Gastrocnemius medialis (tissue), 4 donors: ENCODE data around the gene SIAE. TPM values are rescaled to one million over a fixed set of nuclear protein-coding genes. Genes with fewer than 3 reads are reported as not detected.
A peak's percentile ranks its signal among the peaks of the same experiment; 100 is the strongest.

ENCODE experiments used
- ATAC-seq, 2 donors: fragments of 150-250 bp; one replicate each; pipeline ENCODE4 v1.9.1; 2016
- DNase-seq, 2 donors: peaks; one replicate each; pipeline ENCODE4 v3.0.0-alpha.2; 2019
- H3K27ac ChIP-seq, 4 donors: fragments of 200-600 bp; sonication (generic); 1 replicate in 1 of 4; 2 replicates in 3 of 4; pipeline ENCODE4 v1.5.1; 2016 to 2018; ENCODE audit warnings: mild to moderate bottlenecking in 2 of 4, moderate library complexity in 1 of 4
- H3K27me3 ChIP-seq, 3 donors: fragments of 200-600 bp; sonication (generic) in 2 of 3; 1 replicate in 1 of 3; 2 replicates in 2 of 3; pipeline versions ENCODE4 v1.5.1 to v1.6.0; 2016 to 2019; ENCODE audit warnings: mild to moderate bottlenecking in 1 of 3, moderate library complexity in 1 of 3
- H3K36me3 ChIP-seq, 2 donors: fragments of 200-600 bp; sonication (generic) in 1 of 2; one replicate each; pipeline ENCODE4 v1.5.1; 2017 to 2018
- H3K4me1 ChIP-seq, 2 donors: fragments of 200-600 bp; sonication (generic) in 1 of 2; one replicate each; pipeline ENCODE4 v1.5.1; 2016 to 2017; ENCODE audit warnings: mild to moderate bottlenecking in 2 of 2
- H3K4me3 ChIP-seq, 4 donors: fragments of 200-600 bp; sonication (generic) in 3 of 4; 1 replicate in 1 of 4; 2 replicates in 3 of 4; pipeline ENCODE4 v1.5.1; 2016 to 2019; ENCODE audit warnings: mild to moderate bottlenecking in 2 of 4
- H3K9me3 ChIP-seq, 3 donors: fragments of 200-600 bp; sonication (generic) in 2 of 3; 1 replicate in 1 of 3; 2 replicates in 2 of 3; pipeline ENCODE4 v1.5.1; 2016 to 2019
- POLR2A ChIP-seq, 2 donors: fragments of 450-650 bp; IDR thresholded peaks; one replicate each; pipeline ENCODE4 v1.6.1; 2017; ENCODE audit warnings: antibody characterized with exemption in 2 of 2, mild to moderate bottlenecking in 2 of 2, moderate library complexity in 2 of 2
- in situ Hi-C, 4 donors: fragments of 200-750 bp; cut with MboI; loops; one replicate each; pipeline versions ENCODE4 v1.15.0 to v1.8.0; 2017; ENCODE audit warnings: low sequenced_read_pairs in 4 of 4
- intact Hi-C: fragments of 100-400 bp; cut with DNase I; formaldehyde crosslinking; loops from one replicate; pipeline ENCODE4 v1.15.1; 2023; ENCODE audit warnings: low total_unique reads
- total RNA-seq, 4 donors: library from RNA; depleted of rRNA; stranded (reverse); fragments of >200 nt; gene quantifications; one replicate each; pipeline versions ENCODE4 v1.1.0 to v1.2.3, GENCODE V29; 2016
- TF ChIP-seq, protein P1 (sequence below), 5 experiments: fragments of 450-650 bp in 3 of 5; fragments of 200-600 bp in 2 of 5; sonication (generic) in 2 of 5; IDR thresholded peaks in 4 of 5; conservative IDR thresholded peaks in 1 of 5; 1 replicate in 4 of 5; 2 replicates in 1 of 5; pipeline ENCODE4 v1.5.1; 2016 to 2019; ENCODE audit warnings: antibody characterized with exemption in 5 of 5, mild to moderate bottlenecking in 3 of 5, moderate library complexity in 3 of 5

Gene SIAE
- total RNA-seq, 4 donors from 2014 or later = 8.2 to 12.7 (median 10.1) TPM

DNA sequence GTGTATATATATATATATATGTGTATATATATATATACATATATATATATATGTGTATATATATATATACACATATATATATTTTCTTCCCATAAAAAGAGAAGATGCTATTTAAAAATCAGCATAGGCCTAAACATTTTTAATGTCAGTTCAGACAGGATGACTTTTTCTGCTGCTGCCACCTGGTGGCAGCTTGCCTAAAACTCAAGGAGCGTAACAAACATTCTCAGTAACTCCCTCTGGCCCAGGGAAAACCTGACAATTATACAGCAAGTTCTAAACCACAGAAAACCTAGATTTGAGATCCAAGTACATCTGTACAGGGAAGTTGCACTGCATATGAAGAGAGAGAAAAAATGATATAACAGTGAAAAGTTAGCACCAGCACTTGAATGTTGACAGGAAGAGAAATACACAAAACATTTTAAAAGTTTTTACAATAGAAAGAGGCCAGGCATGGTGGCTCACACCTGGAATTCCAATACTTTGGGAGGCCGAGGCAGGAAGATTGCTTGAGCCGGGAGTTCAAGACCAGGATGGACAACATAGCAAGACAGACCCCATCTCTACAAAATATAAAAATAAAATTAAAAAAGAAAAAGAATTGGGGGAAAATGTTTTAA lies 87.2 kb downstream of the SIAE start:
- no peaks in the 10 kb centered on the region for H3K36me3 ChIP-seq
- intact Hi-C loops (loop anchor here (2.0 kb wide), 1 partner anchor 172 kb away; no protein-coding TSS in a partner anchor), in situ Hi-C loops (loop anchor here (5.0 to 25.0 kb wide), 4 partner anchors 169 to 524 kb away; partner anchors contain the start of gene OR8B4 (in 1 of the 4))
- ATAC-seq = no peak
- no peaks in the 10 kb centered on the region for H3K9me3 ChIP-seq
- no peak overlapping the region for H3K4me3 ChIP-seq
- H3K27me3 ChIP-seq = no peaks in the 10 kb centered on the region
- TF ChIP-seq POLR2A (IDR thresholded peaks at IDR 0.05) = no peak
- TF ChIP-seq, protein P1, sequence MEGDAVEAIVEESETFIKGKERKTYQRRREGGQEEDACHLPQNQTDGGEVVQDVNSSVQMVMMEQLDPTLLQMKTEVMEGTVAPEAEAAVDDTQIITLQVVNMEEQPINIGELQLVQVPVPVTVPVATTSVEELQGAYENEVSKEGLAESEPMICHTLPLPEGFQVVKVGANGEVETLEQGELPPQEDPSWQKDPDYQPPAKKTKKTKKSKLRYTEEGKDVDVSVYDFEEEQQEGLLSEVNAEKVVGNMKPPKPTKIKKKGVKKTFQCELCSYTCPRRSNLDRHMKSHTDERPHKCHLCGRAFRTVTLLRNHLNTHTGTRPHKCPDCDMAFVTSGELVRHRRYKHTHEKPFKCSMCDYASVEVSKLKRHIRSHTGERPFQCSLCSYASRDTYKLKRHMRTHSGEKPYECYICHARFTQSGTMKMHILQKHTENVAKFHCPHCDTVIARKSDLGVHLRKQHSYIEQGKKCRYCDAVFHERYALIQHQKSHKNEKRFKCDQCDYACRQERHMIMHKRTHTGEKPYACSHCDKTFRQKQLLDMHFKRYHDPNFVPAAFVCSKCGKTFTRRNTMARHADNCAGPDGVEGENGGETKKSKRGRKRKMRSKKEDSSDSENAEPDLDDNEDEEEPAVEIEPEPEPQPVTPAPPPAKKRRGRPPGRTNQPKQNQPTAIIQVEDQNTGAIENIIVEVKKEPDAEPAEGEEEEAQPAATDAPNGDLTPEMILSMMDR (IDR thresholded peaks at IDR 0.05 in 4 of 5, conservative IDR thresholded peaks at IDR 0.05 in 1 of 5) = peak in 2 of 5 experiments; percentile 44 to 51
- peak in 1 of 2 donors; percentile 14 for DNase-seq
- H3K27ac ChIP-seq = no peak overlapping the region
- H3K4me1 ChIP-seq = no peaks in the 10 kb centered on the region

GRCh38 chr11:124584681-124585372 lies 88.7 kb downstream of the SIAE start:
- ATAC-seq = no peak
- no peaks in the 10 kb centered on the region for H3K27me3 ChIP-seq
- no peaks in the 10 kb centered on the region for H3K4me1 ChIP-seq
- intact Hi-C loops (no loop called here), in situ Hi-C loops (loop anchor here (5.0 to 25.0 kb wide), 4 partner anchors 168 to 523 kb away; partner anchors contain the start of gene OR8B4 (in 1 of the 4))
- no peak for TF ChIP-seq POLR2A (IDR thresholded peaks at IDR 0.05)
- TF ChIP-seq, protein P1 (IDR thresholded peaks at IDR 0.05 in 4 of 5, conservative IDR thresholded peaks at IDR 0.05 in 1 of 5) = no peak
- no peaks in the 10 kb centered on the region for H3K36me3 ChIP-seq
- DNase-seq = no peak
- no peaks in the 10 kb centered on the region for H3K9me3 ChIP-seq
- no peak overlapping the region for H3K27ac ChIP-seq
- H3K4me3 ChIP-seq = no peak overlapping the region

DNA sequence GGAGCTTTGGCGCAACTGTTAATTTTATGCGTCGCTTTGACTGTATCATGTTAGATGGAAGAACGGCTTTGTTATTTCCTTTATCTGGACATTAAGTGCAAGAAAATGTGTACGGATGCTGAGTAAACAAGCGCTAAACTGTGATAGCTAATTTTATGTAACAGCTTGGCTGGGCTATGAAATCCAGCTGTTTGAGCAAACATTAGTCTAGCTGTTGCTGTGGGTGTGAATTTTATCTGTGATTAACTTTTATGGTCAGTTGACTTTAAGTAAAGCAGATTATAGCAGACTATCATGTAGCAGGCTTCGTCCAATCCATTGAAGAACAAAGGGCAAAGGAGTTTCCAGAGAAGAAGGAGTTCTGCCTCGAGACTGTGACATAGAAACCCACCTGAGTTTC lies 89.8 kb downstream of the SIAE start:
- ATAC-seq (no peak), DNase-seq (no peak)
- Histone ChIP-seq H3K36me3 (no peaks in the 10 kb centered on the region), H3K4me1 (no peaks in the 10 kb centered on the region), H3K27ac (no peak overlapping the region), H3K9me3 (no peaks in the 10 kb centered on the region), H3K4me3 (no peak overlapping the region), H3K27me3 (no peaks in the 10 kb centered on the region)
- intact Hi-C loops = no loop called here
- TF ChIP-seq POLR2A (IDR thresholded peaks at IDR 0.05) = no peak
- TF ChIP-seq, protein P1 (IDR thresholded peaks at IDR 0.05 in 4 of 5, conservative IDR thresholded peaks at IDR 0.05 in 1 of 5) = no peak
- in situ Hi-C loops = loop anchor here (10.0 to 25.0 kb wide), 3 partner anchors 169 to 521 kb away; partner anchors contain the start of gene OR8B4 (in 1 of the 4)

Other genes with a start within 250 kb of the SIAE start
- not detected for gene OR8B4, start 248.9 kb downstream of the SIAE start, total RNA-seq
- gene OR8B8, start 228.0 kb downstream of the SIAE start, total RNA-seq = not detected
- gene OR8B12, start 130.1 kb downstream of the SIAE start, total RNA-seq = not detected
- gene OR8A1, start 103.7 kb downstream of the SIAE start, total RNA-seq = not detected
- not detected for gene PANX3, start 62.3 kb downstream of the SIAE start, total RNA-seq
- 10 to 100 TPM; 20.8 to 42.3 (median 25.6) TPM for gene TBRG1, start 50.9 kb downstream of the SIAE start, total RNA-seq
- gene SPA17, start 165 bp upstream of the SIAE start, total RNA-seq = 1 to 10 TPM in 1 of 4 donors, under 1 TPM in 2, not detected in 1; 0.38 to 2.0 (median 0.44) TPM
- gene NRGN, start 66.2 kb upstream of the SIAE start, total RNA-seq = under 1 TPM in 2 of 4 donors, not detected in 2; 0.51 to 0.52 TPM
- gene VSIG2, start 78.5 kb upstream of the SIAE start, total RNA-seq = under 1 TPM in 2 of 4 donors, not detected in 2; 0.29 to 0.46 TPM
- gene ESAM, start 88.6 kb upstream of the SIAE start, total RNA-seq = 10 to 100 TPM; 20.0 to 30.1 (median 27.5) TPM
- 1 to 10 TPM; 3.3 to 5.1 (median 3.8) TPM for gene MSANTD2, start 126.7 kb upstream of the SIAE start, total RNA-seq
- gene ROBO3, start 191.7 kb upstream of the SIAE start, total RNA-seq = 1 to 10 TPM in 2 of 4 donors, under 1 TPM in 2; 0.35 to 3.7 (median 1.3) TPM
- 10 to 100 TPM in 3 of 4 donors, 1 to 10 TPM in 1; 7.6 to 18.7 (median 14.7) TPM for gene ROBO4, start 224.1 kb upstream of the SIAE start, total RNA-seq
- gene HEPN1, start 245.5 kb upstream of the SIAE start, total RNA-seq = not detected